NCI-H82 (cell line): ENCODE measurements around the gene ITPKC.
"Not testable (repeated sequence)": the region's sequence is repeated elsewhere in the genome, so short reads cannot be mapped to it uniquely, and the experiment has no call there.

ENCODE experiments used
- DNase-seq: peaks from one replicate; lab custom pipeline; 2025; lab: John Stamatoyannopoulos, UW

ITPKC gene

DNA sequence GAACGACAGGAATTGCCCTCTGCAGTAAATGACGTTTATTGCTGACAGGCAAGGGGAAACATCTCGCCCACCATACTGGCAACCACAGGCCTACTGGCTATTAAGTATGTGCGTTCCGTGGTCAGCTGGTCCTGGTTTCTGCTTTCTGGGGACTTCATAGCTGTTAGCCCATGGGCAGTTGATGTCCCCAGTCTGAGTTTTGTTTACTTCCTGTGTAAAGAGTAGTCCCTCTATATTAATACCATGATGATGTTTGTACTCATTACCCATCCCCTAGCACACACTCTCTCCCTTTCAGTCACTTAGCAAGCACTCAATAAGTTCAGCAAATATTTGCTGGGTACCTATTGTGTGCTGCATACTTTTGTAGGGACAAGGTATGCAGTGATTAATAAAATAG, 52.0 kb downstream of the ITPKC start:
- no peak for DNase-seq

DNA sequence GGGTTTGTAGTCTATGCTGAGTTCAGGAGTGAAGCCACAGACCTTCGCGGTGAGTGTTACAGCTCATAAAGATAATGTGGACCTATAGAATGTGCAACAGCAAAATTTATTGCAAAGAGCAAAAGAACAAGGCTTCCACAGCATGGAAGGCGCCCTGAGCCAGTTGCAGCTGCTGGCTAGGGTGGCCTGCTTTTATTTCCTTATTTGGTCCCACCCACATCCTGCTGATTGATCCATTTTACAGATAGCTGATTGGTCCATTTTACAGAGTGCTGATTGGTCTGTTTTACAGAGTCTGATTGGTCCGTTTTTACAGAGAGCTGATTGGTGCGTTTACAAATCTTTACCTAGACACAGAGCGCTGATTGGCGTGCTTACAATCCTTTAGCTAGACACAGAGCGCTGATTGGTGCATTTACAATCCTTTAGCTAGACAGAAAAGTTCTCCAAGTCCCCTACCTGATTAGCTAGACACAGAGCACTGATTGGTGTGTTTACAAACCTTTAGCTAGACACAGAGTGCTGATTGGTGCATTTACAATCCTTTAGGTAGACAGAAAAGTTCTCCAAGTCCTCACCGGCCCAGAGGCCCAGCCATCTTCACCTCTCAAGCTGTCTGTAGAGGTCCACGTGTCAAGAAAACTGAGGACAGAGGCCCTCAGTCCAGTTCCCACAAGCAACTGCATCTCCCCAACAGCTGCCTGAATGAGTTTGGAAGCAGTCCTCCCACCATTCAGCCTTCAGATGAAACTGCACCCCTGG, 54.4 kb downstream of the ITPKC start:
- DNase-seq: peak; percentile 58

DNA sequence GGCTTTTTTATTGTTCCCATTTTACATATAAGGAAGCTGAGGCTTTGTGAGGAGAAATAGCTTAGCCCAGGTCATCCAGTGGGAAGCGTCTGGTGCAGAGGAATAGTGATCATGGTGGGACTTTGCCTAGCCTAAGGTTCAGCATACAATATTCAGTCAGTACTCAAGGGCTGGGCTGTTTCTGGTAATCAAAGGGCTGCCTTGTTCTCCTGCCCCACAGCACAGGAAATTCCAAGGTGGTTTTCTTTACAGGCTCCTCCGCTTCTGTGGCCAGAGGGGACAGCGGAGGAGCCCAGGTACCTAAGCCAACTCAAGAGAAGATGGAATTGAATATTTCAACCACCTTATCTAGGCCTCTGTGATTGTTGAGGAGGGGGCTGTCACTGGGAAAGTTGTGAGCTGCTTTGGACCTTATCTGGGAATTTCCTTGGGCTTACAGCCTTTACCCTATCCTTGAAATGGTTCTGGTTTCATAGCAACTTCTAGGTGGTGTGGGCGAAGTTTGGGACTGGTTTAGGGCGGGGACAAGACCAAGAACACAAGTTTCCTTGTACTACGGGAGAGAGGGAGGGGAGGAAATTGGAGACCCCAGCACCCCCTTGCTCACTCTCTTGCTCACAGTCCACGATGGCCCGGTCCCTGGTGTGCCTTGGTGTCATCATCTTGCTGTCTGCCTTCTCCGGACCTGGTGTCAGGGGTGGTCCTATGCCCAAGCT, 58.2 kb downstream of the ITPKC start, which contains the start of gene MIA:
MIA (plus strand) TSS at position 606 of the 716 bp plus-strand sequence; CDS start at position 628, 22 bp downstream.
- DNase-seq: no peak

DNA sequence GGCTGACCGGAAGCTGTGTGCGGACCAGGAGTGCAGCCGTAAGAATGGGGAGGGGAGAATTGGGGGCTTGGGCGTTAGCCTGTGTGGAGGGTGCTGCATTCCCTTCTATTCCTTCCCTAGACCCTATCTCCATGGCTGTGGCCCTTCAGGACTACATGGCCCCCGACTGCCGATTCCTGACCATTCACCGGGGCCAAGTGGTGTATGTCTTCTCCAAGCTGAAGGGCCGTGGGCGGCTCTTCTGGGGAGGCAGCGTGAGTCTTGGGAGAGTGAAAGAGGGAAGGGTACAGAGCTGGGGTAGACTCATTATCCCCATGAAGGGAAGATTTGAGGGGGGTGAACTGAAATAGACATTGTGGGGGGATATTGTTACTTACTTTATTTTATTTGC, 58.7 kb downstream of the ITPKC start:
- no peak for DNase-seq

DNA sequence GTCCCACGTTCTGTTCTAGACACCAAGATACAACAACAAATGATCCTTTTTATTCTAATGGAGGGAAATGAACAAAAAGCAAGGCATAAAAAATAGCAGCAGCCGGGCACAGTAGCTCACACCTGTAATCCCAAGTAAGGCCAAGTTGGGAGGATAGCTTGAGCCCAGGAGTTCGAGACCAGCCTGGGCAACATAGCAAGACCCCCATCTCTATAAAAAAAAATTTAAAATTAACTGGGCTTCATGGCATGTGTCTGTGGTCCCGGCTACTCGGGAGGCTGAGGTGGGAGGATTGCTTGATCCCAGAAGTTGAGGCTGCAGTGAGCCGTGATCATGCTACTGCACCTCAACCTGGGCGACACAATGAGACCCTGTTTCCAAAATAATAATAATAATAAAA, 59.5 kb downstream of the ITPKC start:
- DNase-seq: no peak

DNA sequence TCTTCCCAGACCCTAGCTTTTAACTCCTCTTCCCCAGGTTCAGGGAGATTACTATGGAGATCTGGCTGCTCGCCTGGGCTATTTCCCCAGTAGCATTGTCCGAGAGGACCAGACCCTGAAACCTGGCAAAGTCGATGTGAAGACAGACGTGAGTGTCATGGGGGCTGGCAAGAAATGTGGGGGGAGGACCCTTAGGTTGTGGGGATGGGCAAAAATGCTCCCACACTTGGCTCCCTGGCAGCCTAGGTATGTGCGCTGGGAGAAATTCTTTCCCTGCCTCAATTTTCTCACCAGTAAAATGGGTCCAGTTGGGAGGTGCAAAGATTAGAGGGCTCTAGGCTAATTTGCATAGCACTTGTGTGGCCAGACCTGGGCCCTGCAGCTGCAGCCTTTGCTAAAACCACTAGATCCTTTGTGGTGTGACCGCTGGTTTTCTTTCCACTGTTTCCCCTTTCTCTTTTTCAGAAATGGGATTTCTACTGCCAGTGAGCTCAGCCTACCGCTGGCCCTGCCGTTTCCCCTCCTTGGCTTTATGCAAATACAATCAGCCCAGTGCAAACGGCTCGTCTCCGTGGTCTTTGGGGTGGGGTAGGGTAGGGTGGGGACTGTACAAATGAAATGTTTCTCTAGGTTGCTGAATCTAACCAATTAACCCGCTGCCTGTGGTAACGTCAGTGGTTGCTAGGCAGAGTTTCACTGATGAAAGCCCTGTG, 60.2 kb downstream of the ITPKC start:
- peak; percentile 98 for DNase-seq

DNA sequence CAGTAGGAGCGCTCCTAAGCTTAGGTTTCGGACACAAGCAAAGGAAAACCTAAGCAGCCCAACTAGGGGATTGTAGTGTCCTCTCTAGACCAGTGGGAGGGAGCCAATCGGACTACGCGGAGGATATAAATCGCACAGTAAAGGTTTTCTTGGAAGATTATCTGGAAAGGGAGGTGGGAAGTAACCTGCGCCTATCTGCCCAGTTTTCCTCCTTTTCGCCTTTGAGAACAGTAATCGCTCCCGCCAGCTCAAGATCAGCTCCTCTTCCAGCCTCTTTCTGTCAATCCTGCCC, 60.7 kb downstream of the ITPKC start:
- DNase-seq: no peak

DNA sequence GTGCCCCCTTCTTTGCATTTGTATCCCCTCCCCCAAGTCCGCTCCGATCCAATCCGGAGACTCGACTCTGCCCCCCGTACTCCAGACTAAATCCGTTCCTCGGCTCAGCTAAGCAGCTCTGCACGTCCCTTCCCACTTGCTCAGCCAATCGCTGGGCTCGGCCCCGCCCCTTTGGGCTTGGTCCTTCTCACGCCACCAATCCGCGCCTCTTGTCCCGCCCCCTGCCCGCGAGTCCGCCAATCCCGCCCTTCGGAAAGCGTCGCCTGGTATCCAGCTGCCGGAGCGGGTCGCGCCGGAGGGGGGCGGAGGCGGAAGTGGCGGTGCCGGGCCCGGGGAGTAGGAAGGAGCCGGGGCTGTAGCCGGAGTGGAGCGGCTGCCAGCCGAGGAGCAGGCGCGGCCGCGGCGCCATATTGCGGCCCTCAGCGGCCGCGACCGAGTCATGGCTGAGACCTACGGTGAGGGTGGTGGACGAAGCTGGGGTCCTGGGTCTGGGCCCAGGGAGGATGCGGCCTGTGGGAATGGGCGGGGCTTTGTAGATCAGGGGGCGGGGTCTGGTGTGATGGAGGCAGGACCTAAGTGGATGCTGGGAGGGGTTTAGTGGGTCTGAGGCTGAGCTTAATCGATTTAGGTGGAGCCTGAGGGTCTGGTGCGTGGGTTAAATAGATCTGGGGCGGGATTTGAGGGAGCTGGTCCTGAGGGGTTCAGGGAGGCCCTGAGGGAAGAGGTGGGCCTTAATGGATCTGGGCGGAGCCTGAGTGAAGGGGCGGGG, 61.2 kb downstream of the ITPKC start, which contains the start of gene RAB4B:
RAB4B (plus strand) TSS at position 311 of the 769 bp plus-strand sequence; CDS start at position 440, 129 bp downstream.
- DNase-seq: peak; percentile 100

DNA sequence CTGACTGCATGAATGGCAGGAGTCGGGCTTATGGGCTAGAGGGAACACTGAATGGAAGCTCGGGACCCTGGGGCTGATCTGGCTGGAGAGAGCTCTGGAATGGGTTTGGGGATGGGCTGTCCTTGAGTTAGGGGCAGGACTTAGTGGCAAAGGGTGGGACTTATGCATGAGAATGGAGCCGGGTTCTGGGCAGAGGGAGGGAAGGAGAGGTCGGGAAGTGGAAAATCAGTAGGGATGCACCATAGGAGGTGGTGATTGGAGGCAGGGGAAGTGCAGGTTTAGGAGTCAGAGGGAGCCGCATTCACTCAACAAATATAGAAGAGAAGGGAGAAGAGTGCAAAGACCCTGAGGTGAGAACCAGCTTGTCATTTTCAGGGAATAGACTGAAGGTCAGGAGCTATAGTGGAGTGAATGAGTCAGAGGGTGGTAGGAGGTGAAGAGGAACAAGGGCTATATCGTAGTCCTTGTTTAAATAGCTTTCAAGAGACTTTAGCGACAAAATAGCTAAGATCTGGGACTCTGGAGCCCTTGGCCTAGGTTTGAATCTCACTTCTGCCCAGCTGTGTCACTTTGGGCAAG, 61.9 kb downstream of the ITPKC start:
- DNase-seq: no peak

DNA sequence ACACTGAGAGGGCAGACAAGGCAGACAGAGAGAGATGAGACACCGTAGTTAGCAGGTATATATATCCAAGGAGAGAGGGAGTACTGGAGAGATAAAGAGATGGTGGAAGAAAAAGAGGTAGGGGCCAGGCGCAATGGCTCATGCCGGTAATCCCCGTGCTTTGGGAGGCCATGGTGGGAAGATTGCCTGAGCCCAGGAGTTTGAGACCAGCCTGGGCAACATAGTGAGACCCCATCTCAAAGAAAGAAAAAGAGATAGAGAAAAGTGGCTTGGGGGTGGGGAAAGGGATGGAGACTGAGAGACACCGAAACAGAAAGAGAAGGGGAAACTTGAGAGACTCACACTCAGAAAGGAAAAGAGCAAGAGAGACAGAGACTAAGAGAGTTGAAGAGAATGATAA, 63.7 kb downstream of the ITPKC start:
- no peak for DNase-seq

DNA sequence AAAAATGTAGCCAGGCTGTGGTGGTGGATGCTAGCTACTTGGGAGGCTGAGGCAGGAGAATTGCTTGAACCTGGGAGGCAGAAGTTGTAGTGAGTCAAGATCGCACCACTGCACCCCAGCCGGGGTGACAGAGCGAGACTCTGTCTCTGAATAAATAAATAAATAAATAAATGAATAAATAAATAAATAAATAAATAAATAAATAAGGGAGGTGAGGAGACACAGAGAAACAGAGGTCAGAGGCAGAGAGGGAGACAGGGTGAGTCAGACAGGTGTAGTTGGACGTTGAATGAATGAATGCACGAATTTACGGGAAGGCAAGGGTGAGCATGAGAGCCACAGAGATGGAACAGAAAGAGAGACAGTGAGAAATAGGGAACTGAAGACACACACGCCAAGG, 64.2 kb downstream of the ITPKC start:
- no peak for DNase-seq

DNA sequence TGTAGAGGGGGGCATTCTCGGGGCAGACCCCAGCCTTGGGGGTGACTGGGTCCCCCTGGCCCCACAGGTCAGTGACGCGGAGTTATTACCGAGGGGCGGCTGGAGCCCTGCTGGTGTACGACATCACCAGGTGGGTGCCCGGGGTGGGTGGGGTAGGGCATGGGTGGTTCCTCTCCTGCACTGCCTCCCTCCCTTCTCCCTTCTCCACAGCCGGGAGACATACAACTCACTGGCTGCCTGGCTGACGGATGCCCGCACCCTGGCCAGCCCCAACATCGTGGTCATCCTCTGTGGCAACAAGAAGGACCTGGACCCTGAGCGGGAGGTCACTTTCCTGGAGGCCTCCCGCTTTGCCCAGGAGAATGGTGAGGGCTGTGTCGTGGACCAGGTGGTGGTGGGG, 66.8 kb downstream of the ITPKC start:
- DNase-seq: no peak

DNA sequence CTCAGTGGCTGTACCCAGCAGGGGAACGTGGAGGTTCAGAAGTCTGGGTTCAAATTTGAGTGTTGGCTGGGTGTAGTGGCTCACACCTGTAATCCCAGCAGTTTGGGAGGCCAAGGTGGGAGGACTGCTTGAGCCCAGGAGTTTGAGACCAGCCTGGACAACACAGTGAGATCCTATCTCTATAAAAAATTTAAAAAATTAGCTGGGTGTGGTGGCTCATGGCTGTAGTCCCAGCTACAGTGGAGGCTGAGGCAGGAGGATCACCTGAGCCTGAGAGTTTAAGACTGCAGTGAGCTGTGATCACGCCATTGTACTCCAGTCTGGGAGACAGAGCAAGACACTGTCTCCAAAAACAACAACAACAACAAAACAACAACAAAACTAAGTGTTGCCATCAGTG, 67.2 kb downstream of the ITPKC start:
- not testable (repeated sequence) for DNase-seq

DNA sequence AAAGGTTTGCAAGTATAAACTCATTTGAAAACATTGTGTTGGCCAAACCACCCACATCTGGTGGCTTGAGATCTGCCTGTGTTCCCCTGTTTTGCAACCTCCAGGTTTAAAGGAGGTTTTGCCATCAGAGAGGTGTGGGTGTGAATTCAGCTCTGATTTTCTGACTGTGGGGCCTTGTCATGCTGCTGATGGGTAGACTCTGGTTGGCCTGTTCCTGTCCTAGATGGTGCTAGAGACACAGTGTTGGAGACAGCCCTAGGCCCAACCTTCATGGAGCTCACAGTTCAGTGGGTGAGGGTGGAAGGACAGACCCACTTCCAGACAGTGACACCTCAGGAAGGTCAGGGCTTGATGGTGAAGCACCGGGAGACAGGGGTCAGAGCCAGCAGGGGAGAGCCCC, 68.6 kb downstream of the ITPKC start:
- DNase-seq: no peak

DNA sequence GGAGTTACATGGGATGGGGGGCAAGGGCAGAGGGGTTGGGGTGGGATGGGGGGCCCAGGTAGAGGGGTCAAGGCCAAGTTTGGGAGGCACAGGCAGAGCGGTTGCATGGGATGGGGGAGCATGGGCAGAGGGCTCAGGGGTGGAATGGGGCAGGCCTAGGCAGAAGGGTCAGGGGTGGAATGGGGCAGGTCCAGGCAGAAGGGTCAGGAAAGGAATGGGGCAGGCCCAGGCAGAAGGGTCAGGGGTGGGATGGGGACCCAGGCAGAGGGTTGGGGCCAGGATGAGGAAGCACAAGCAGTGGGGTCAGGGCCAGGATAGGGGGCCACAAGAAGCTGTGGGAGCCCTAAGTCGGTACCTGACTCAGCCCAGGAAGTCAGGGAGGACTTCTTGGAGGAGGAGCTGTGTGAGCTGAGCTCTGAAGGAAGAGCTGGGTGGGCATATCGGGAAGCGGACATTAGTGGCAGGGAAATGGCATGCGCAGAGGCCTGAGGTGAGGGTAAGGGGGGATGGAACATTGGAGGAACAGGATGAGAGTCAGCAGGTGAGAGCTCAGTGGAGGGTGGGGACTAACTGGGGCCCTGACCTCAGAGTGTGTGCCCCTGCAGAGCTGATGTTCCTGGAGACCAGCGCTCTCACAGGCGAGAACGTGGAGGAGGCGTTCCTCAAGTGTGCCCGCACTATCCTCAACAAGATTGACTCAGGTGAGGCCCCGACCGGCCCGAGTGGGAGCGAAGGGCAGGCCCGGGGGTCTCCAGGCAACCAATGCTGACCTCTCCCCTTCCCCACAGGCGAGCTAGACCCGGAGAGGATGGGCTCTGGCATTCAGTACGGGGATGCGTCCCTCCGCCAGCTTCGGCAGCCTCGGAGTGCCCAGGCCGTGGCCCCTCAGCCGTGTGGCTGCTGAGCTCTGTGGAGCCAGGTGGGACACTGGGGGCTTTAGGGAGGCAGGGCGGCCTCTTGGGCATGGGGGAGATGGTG, 69.4 kb downstream of the ITPKC start:
- no peak for DNase-seq
